ENCODE data around the gene LRRC7.

LRRC7 gene

GRCh38 chr1:69649383-69649990 lies 81.8 kb downstream of the LRRC7 start:
- H3K36me3 ChIP-seq (ENCODE audit: insufficient read depth, low read length) = no peaks in the 10 kb centered on the region
- H3K4me1 ChIP-seq (ENCODE audit: control insufficient read depth, insufficient read depth, low read length, unreplicated experiment) = no peaks in the 10 kb centered on the region
- no peaks in the 10 kb centered on the region for H3K79me2 ChIP-seq (ENCODE audit: control insufficient read depth, insufficient read depth, low read length, unreplicated experiment)
- no peak overlapping the region for H3K27ac ChIP-seq (ENCODE audit: low read depth, low read length)
- H3K27me3 ChIP-seq (ENCODE audit: insufficient read depth, low read length) = no peaks in the 10 kb centered on the region
- H3K4me3 ChIP-seq (ENCODE audit: low read depth, low read length) = no peak overlapping the region
- no peak overlapping the region for H2AFZ ChIP-seq (ENCODE audit: low read length, unreplicated experiment)

- H3K36me3 ChIP-seq (ENCODE audit: insufficient read depth, low read length) = no peaks in the 10 kb centered on the region
- no peaks in the 10 kb centered on the region for H3K27me3 ChIP-seq (ENCODE audit: insufficient read depth, low read length)
- no peak overlapping the region for H3K27ac ChIP-seq (ENCODE audit: low read depth, low read length)
- no peak overlapping the region for H2AFZ ChIP-seq (ENCODE audit: low read length, unreplicated experiment)
- H3K4me3 ChIP-seq (ENCODE audit: low read depth, low read length) = no peak overlapping the region
- H3K4me1 ChIP-seq (ENCODE audit: control insufficient read depth, insufficient read depth, low read length, unreplicated experiment) = no peaks in the 10 kb centered on the region
- H3K79me2 ChIP-seq (ENCODE audit: control insufficient read depth, insufficient read depth, low read length, unreplicated experiment) = no peaks in the 10 kb centered on the region
Measured at GRCh38 chr1:69650779-69651178, 83.1 kb downstream of the LRRC7 start.

- H3K79me2 ChIP-seq (ENCODE audit: control insufficient read depth, insufficient read depth, low read length, unreplicated experiment) = no peaks in the 10 kb centered on the region
Measured at GRCh38 chr1:69651656-69652055, 83.9 kb downstream of the LRRC7 start.

GRCh38 chr1:69657971-69658370 lies 90.2 kb downstream of the LRRC7 start:
- Histone ChIP-seq H3K79me2 (ENCODE audit: control insufficient read depth, insufficient read depth, low read length, unreplicated experiment) (no peaks in the 10 kb centered on the region), H3K27ac (ENCODE audit: low read depth, low read length) (no peak overlapping the region), H3K4me1 (ENCODE audit: control insufficient read depth, insufficient read depth, low read length, unreplicated experiment) (no peaks in the 10 kb centered on the region), H3K36me3 (ENCODE audit: insufficient read depth, low read length) (no peaks in the 10 kb centered on the region), H2AFZ (ENCODE audit: low read length, unreplicated experiment) (no peak overlapping the region), H3K27me3 (ENCODE audit: insufficient read depth, low read length) (no peaks in the 10 kb centered on the region), H3K4me3 (ENCODE audit: low read depth, low read length) (no peak overlapping the region)

More at GRCh38 chr1:69651656-69652055, 83.9 kb downstream of the LRRC7 start:
- H3K4me1 ChIP-seq (ENCODE audit: control insufficient read depth, insufficient read depth, low read length, unreplicated experiment) = no peaks in the 10 kb centered on the region
- no peaks in the 10 kb centered on the region for H3K27me3 ChIP-seq (ENCODE audit: insufficient read depth, low read length)
- H3K27ac ChIP-seq (ENCODE audit: low read depth, low read length) = no peak overlapping the region
- H2AFZ ChIP-seq (ENCODE audit: low read length, unreplicated experiment) = no peak overlapping the region
- no peak overlapping the region for H3K4me3 ChIP-seq (ENCODE audit: low read depth, low read length)
- H3K36me3 ChIP-seq (ENCODE audit: insufficient read depth, low read length) = no peaks in the 10 kb centered on the region

- no peak overlapping the region for H3K4me3 ChIP-seq (ENCODE audit: low read depth, low read length)
- H3K27ac ChIP-seq (ENCODE audit: low read depth, low read length) = no peak overlapping the region
Measured at GRCh38 chr1:69661686-69662085, 94.0 kb downstream of the LRRC7 start.

GRCh38 chr1:69662321-69662720 lies 94.6 kb downstream of the LRRC7 start:
- Histone ChIP-seq H3K36me3 (ENCODE audit: insufficient read depth, low read length) (no peaks in the 10 kb centered on the region), H3K27ac (ENCODE audit: low read depth, low read length) (no peak overlapping the region), H3K4me1 (ENCODE audit: control insufficient read depth, insufficient read depth, low read length, unreplicated experiment) (no peaks in the 10 kb centered on the region), H2AFZ (ENCODE audit: low read length, unreplicated experiment) (no peak overlapping the region), H3K4me3 (ENCODE audit: low read depth, low read length) (no peak overlapping the region), H3K27me3 (ENCODE audit: insufficient read depth, low read length) (no peaks in the 10 kb centered on the region), H3K79me2 (ENCODE audit: control insufficient read depth, insufficient read depth, low read length, unreplicated experiment) (no peaks in the 10 kb centered on the region)

More at GRCh38 chr1:69661686-69662085, 94.0 kb downstream of the LRRC7 start:
- Histone ChIP-seq H3K79me2 (ENCODE audit: control insufficient read depth, insufficient read depth, low read length, unreplicated experiment) (no peaks in the 10 kb centered on the region), H3K36me3 (ENCODE audit: insufficient read depth, low read length) (no peaks in the 10 kb centered on the region), H3K4me1 (ENCODE audit: control insufficient read depth, insufficient read depth, low read length, unreplicated experiment) (no peaks in the 10 kb centered on the region), H2AFZ (ENCODE audit: low read length, unreplicated experiment) (no peak overlapping the region), H3K27me3 (ENCODE audit: insufficient read depth, low read length) (no peaks in the 10 kb centered on the region)

GRCh38 chr1:69671363-69672010 lies 103.8 kb downstream of the LRRC7 start:
- Histone ChIP-seq H3K27ac (ENCODE audit: low read depth, low read length) (no peak overlapping the region), H3K79me2 (ENCODE audit: control insufficient read depth, insufficient read depth, low read length, unreplicated experiment) (no peaks in the 10 kb centered on the region), H3K27me3 (ENCODE audit: insufficient read depth, low read length) (no peaks in the 10 kb centered on the region), H3K4me3 (ENCODE audit: low read depth, low read length) (no peak overlapping the region), H2AFZ (ENCODE audit: low read length, unreplicated experiment) (no peak overlapping the region), H3K4me1 (ENCODE audit: control insufficient read depth, insufficient read depth, low read length, unreplicated experiment) (no peaks in the 10 kb centered on the region), H3K36me3 (ENCODE audit: insufficient read depth, low read length) (no peaks in the 10 kb centered on the region)

- H3K4me3 ChIP-seq (ENCODE audit: low read depth, low read length) = no peak overlapping the region
- H2AFZ ChIP-seq (ENCODE audit: low read length, unreplicated experiment) = no peak overlapping the region
- no peaks in the 10 kb centered on the region for H3K79me2 ChIP-seq (ENCODE audit: control insufficient read depth, insufficient read depth, low read length, unreplicated experiment)
- H3K4me1 ChIP-seq (ENCODE audit: control insufficient read depth, insufficient read depth, low read length, unreplicated experiment) = no peaks in the 10 kb centered on the region
- H3K36me3 ChIP-seq (ENCODE audit: insufficient read depth, low read length) = no peaks in the 10 kb centered on the region
- no peak overlapping the region for H3K27ac ChIP-seq (ENCODE audit: low read depth, low read length)
- H3K27me3 ChIP-seq (ENCODE audit: insufficient read depth, low read length) = no peaks in the 10 kb centered on the region
Measured at GRCh38 chr1:69673321-69673720, 105.6 kb downstream of the LRRC7 start.

GRCh38 chr1:69679965-69680364 lies 112.2 kb downstream of the LRRC7 start:
- Histone ChIP-seq H3K4me1 (ENCODE audit: control insufficient read depth, insufficient read depth, low read length, unreplicated experiment) (no peaks in the 10 kb centered on the region), H3K36me3 (ENCODE audit: insufficient read depth, low read length) (no peaks in the 10 kb centered on the region), H3K4me3 (ENCODE audit: low read depth, low read length) (no peak overlapping the region), H3K79me2 (ENCODE audit: control insufficient read depth, insufficient read depth, low read length, unreplicated experiment) (no peaks in the 10 kb centered on the region), H2AFZ (ENCODE audit: low read length, unreplicated experiment) (no peak overlapping the region), H3K27ac (ENCODE audit: low read depth, low read length) (no peak overlapping the region), H3K27me3 (ENCODE audit: insufficient read depth, low read length) (no peaks in the 10 kb centered on the region)

- no peaks in the 10 kb centered on the region for H3K4me1 ChIP-seq (ENCODE audit: control insufficient read depth, insufficient read depth, low read length, unreplicated experiment)
- H3K36me3 ChIP-seq (ENCODE audit: insufficient read depth, low read length) = no peaks in the 10 kb centered on the region
- no peaks in the 10 kb centered on the region for H3K27me3 ChIP-seq (ENCODE audit: insufficient read depth, low read length)
- H3K79me2 ChIP-seq (ENCODE audit: control insufficient read depth, insufficient read depth, low read length, unreplicated experiment) = no peaks in the 10 kb centered on the region
- no peak overlapping the region for H3K27ac ChIP-seq (ENCODE audit: low read depth, low read length)
- no peak overlapping the region for H2AFZ ChIP-seq (ENCODE audit: low read length, unreplicated experiment)
- H3K4me3 ChIP-seq (ENCODE audit: low read depth, low read length) = no peak overlapping the region
Measured at GRCh38 chr1:69686367-69686984, 118.8 kb downstream of the LRRC7 start.

GRCh38 chr1:69688193-69688592 lies 120.5 kb downstream of the LRRC7 start:
- no peak overlapping the region for H3K4me3 ChIP-seq (ENCODE audit: low read depth, low read length)
- no peaks in the 10 kb centered on the region for H3K36me3 ChIP-seq (ENCODE audit: insufficient read depth, low read length)
- H2AFZ ChIP-seq (ENCODE audit: low read length, unreplicated experiment) = no peak overlapping the region
- no peak overlapping the region for H3K27ac ChIP-seq (ENCODE audit: low read depth, low read length)
- H3K79me2 ChIP-seq (ENCODE audit: control insufficient read depth, insufficient read depth, low read length, unreplicated experiment) = no peaks in the 10 kb centered on the region
- no peaks in the 10 kb centered on the region for H3K27me3 ChIP-seq (ENCODE audit: insufficient read depth, low read length)
- no peaks in the 10 kb centered on the region for H3K4me1 ChIP-seq (ENCODE audit: control insufficient read depth, insufficient read depth, low read length, unreplicated experiment)

Measured in ACC112 (cell line).